ENCODE measurements around the gene HSPB2. TPM values are rescaled to one million over a fixed set of nuclear protein-coding genes. Genes with fewer than 3 reads are reported as not detected.
"Not testable (repeated sequence)": the region's sequence is repeated elsewhere in the genome, so short reads cannot be mapped to it uniquely, and the experiment has no call there.

The HSPB2 gene
- total RNA-seq, 1 experiment from 2014 or later = 2.9 TPM

GRCh38 chr11:111911563-111912401 lies 752 bp upstream of the HSPB2 start, which contains the start of gene CRYAB:
Gene CRYAB (minus strand): TSS chr11:111911770. CDS start chr11:111911724, 46 bp downstream.
- DNase-seq (ENCODE audit: low read depth) = peak; percentile 91
- in situ Hi-C loops (cut with HindIII; ENCODE audit: low pct_unique_long_range_greater_than_20kb, low sequenced_read_pairs) = no loop called here

DNA sequence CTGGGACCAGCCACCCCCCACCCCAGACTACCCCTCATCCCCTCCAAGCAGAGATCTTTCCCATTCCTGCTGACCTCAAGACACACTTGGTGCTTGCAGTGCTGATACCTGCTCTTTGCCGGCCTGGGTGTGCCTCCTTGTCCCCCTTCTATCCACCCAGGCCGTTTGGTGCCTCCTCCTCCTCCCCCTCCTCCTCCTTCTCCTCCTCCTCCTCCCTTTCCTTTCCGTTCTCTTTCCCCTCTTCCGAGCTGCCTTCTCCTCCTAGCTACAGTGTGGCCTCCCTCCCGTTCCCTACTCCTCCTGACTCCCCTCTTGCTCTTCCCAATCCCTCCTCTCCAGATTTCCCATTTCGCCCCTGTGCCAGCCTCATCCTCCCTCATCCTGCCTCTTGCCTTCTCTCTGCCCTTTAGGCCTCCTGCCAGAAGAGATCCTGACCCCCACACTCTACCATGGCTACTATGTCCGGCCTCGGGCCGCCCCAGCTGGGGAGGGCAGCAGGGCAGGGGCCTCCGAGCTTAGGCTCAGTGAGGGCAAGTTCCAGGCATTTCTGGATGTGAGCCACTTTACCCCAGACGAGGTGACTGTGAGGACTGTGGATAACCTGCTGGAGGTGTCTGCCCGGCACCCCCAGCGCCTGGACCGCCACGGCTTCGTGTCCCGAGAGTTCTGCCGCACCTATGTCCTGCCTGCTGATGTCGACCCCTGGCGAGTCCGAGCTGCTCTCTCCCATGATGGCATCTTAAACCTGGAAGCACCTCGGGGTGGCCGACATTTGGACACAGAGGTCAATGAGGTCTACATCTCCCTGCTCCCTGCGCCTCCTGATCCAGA lies 712 bp downstream of the HSPB2 start:
- DNase-seq (ENCODE audit: low read depth) = no peak
- in situ Hi-C loops (cut with HindIII; ENCODE audit: low pct_unique_long_range_greater_than_20kb, low sequenced_read_pairs) = no loop called here

GRCh38 chr11:111913997-111914396 lies 1.5 kb downstream of the HSPB2 start:
- DNase-seq (ENCODE audit: low read depth) = no peak
- in situ Hi-C loops (cut with HindIII; ENCODE audit: low pct_unique_long_range_greater_than_20kb, low sequenced_read_pairs) = no loop called here

DNA sequence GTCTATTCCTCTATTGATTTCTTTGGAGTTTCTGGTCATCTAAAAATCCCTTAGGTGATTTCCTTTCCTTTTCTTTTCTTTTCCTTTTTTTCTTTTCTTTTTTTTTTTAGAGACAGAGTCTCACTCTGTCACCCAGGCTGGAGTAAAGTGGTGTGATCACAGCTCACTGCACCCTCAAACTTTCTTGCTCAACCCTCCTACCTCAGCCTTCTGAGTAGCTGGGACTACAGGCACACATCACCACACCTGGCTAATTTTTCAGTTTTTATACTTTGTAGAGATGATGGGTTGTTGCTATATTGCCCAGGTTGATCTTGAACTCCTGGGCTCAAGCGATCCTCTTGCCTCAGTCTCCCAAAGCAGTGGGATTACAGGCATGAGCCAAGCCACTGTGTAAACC lies 4.2 kb downstream of the HSPB2 start:
- DNase-seq (ENCODE audit: low read depth) = no peak
- in situ Hi-C loops (cut with HindIII; ENCODE audit: low pct_unique_long_range_greater_than_20kb, low sequenced_read_pairs) = no loop called here

DNA sequence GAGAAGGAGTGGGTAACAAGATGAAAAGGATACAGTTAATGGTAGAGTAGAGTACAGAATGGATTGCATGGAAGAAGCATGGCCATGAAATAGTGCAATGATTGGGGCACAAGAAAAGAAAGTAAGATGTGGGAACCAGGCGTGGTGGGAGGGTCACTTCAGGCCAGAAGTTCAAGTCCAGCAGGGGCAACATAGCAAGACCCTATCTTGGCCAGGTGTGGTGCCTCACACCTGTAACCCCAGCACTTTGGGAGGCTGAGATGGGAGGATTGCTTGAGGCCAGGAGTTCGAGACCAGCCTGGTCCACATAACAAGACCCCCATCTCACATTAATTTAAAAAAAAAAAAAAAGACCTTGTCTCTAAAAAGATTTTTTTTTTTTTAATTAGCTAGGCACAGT lies 4.8 kb downstream of the HSPB2 start:
- in situ Hi-C loops (cut with HindIII; ENCODE audit: low pct_unique_long_range_greater_than_20kb, low sequenced_read_pairs) = no loop called here
- DNase-seq (ENCODE audit: low read depth) = no peak

GRCh38 chr11:111917788-111918187 lies 5.3 kb downstream of the HSPB2 start:
- in situ Hi-C loops (cut with HindIII; ENCODE audit: low pct_unique_long_range_greater_than_20kb, low sequenced_read_pairs) = no loop called here
- DNase-seq (ENCODE audit: low read depth) = no peak

DNA sequence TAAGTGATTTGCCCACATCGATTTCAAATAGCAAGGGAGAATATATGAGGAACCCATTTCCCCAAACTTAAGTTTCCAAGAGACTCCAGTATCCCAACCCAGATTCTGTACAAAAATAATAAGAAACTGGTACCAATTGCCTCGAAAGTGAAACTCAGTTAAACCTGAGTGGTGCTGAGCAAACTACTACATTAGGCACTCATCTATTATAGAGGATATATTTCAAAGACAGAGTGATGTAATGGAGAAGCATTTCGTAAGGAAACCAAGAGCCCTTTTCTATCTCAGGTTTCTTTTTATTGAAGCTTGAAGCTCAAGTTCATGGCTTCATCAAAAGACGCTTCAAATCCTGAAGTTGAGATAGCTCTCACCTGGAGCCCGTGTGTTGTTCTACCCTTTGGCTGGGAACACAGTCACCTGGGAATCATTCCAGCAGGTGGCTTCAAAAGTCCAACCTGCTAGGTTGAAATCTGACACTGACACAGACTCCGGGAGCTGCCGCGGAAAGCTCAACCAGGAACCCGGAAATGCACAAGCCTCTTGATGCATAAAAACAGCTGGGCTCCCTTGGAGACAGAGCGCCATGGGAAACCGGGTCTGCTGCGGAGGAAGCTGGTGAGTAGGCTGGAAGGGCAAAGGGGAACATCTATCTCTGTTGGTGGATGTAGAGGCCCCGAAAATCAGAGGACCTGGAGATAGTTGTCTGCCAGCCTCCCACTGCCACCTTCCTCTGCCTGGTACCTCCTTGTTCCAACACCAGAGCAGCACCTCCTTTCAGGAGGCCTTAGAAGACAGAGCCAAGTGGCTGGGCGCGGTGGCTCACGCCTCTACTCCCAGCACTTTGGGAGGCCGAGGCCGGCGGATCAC lies 6.1 kb downstream of the HSPB2 start, which contains the start of gene C11orf52:
C11orf52 (plus strand) TSS at position 524 of the 867 bp plus-strand sequence; CDS start at position 584, 60 bp downstream.
- in situ Hi-C loops (cut with HindIII; ENCODE audit: low pct_unique_long_range_greater_than_20kb, low sequenced_read_pairs) = no loop called here
- peak; percentile 53 for DNase-seq (ENCODE audit: low read depth)

- DNase-seq (ENCODE audit: low read depth) = no peak
- in situ Hi-C loops (cut with HindIII; ENCODE audit: low pct_unique_long_range_greater_than_20kb, low sequenced_read_pairs) = no loop called here
Measured at GRCh38 chr11:111920908-111921307, 8.4 kb downstream of the HSPB2 start.

DNA sequence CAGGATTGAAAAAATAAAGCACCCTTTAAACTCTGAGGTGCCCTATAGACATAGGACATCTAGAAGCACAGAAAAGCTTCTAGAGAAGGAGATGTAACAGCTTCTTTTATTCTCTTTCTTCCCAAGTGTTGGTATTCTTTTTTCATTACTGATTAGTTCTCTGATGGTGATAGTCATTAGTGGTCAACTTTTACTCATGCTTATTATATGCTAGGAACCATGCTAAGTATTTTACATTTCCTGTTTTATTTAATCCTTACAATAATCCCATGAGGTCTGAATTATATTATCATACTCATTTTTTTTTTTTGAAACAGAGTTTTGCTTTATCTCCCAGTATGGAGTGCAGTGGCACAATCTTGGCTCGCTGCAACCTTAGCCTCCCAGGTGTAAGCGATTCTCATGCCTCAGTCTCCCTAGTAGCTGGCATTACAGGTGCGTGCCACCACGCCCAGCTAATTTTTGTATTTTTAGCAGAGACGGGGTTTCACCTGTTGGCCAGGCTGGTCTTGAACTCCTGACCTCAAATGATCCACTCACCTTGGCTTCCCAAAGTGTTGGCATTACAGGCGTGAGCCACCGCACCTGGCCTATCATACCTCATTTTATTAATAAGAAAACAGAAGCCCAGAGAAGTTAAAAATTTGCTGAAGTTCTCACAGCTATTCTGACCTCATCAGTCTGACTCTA lies 9.2 kb downstream of the HSPB2 start:
- in situ Hi-C loops (cut with HindIII; ENCODE audit: low pct_unique_long_range_greater_than_20kb, low sequenced_read_pairs) = no loop called here
- no peak for DNase-seq (ENCODE audit: low read depth)

- no peak for DNase-seq (ENCODE audit: low read depth)
Measured at GRCh38 chr11:111922803-111923202, 10.3 kb downstream of the HSPB2 start.

DNA sequence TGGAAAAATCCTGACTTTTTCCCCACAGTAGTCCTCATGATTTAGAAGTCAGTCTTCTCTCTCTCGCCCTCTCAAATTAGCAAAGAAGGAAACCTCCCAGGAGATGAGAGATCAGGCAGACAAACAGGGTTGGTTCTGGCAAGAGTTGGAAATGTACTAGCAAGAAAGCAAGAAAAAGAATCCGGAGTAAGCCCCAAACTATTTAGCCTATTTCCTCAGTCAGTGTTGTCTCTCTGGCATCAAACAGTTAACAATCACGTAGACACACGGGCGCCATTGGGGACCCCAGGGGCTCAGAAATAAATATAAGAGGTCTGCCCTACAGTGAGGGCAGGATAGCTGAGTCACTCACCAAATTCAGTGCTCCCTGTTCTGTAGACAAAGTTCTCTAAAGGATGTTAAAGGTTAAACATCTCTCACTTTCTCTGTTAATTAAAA lies 10.8 kb downstream of the HSPB2 start:
- in situ Hi-C loops (cut with HindIII; ENCODE audit: low pct_unique_long_range_greater_than_20kb, low sequenced_read_pairs) = no loop called here
- no peak for DNase-seq (ENCODE audit: low read depth)

More at GRCh38 chr11:111922803-111923202, 10.3 kb downstream of the HSPB2 start:
- in situ Hi-C loops (cut with HindIII; ENCODE audit: low pct_unique_long_range_greater_than_20kb, low sequenced_read_pairs) = no loop called here

DNA sequence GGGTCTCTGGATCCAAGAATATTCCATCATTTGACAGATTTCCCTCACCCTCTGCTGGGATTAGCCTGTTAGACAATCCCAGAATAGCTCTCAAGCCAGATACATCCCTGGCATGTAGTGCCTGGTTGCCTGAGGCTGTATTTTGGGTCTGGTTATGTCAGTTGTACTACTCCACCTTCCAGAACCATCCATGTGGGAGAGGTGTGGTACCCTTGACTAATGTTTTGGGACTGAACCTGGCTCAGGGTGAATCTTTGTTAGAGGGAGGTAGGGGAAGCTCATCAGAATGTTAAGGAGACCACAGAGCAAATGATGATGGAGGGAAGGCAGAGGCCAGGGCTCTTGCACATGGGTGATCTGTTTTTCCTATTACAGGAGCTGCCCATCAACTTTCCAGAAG lies 11.4 kb downstream of the HSPB2 start:
- DNase-seq (ENCODE audit: low read depth) = no peak
- in situ Hi-C loops (cut with HindIII; ENCODE audit: low pct_unique_long_range_greater_than_20kb, low sequenced_read_pairs) = no loop called here

GRCh38 chr11:111925953-111926352 lies 13.4 kb downstream of the HSPB2 start:
- in situ Hi-C loops (cut with HindIII; ENCODE audit: low pct_unique_long_range_greater_than_20kb, low sequenced_read_pairs) = no loop called here
- DNase-seq (ENCODE audit: low read depth) = no peak

DNA sequence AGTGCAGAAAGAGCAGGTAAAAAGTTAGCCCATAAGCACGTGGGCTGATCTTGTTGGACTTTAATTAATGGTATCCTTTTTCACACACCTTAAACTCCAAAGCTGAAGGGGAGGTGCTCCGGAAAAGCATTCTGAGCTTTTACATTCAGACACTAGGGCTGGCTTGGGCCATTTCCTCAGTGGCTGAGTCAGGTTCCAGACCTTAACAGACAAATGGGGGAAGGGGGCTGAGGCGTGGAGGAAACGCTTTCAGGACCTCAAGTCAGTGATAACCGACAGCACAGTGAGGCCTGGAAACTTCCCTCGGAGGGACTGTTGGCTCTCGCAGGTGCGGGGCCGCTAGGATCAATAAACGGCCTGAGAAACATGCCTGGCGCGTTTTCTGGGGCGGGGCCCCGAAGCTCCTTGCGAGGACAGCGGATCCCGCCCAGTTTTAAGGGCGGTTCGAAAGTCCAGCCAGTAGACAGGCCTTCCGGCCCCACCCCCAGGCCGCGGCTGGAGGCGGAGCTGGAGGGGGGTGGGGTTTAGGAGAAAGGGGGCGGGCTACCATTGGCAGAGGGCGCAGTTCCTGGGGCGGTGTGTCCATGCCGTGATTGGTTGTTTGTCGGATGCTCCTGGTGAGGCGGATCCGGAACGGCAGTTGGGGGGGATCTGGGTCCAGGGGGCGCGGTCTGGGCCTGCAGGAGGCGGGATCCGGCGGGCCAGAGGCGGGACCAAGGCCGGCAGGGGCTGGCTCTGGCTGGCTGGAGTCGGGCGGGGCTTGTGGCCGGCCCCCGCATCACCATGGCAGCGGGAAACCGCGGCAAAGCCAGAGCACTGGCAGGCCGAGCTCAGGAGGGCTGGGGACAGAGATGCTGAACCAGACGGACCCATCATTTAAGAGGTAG lies 14.2 kb downstream of the HSPB2 start:
- in situ Hi-C loops (cut with HindIII; ENCODE audit: low pct_unique_long_range_greater_than_20kb, low sequenced_read_pairs) = no loop called here

GRCh38 chr11:111930472-111930871 lies 17.9 kb downstream of the HSPB2 start:
- in situ Hi-C loops (cut with HindIII; ENCODE audit: low pct_unique_long_range_greater_than_20kb, low sequenced_read_pairs) = no loop called here
- no peak for DNase-seq (ENCODE audit: low read depth)

More for the DNA sequence above, 14.2 kb downstream of the HSPB2 start:
- peak; percentile 87 for DNase-seq (ENCODE audit: low read depth)

DNA sequence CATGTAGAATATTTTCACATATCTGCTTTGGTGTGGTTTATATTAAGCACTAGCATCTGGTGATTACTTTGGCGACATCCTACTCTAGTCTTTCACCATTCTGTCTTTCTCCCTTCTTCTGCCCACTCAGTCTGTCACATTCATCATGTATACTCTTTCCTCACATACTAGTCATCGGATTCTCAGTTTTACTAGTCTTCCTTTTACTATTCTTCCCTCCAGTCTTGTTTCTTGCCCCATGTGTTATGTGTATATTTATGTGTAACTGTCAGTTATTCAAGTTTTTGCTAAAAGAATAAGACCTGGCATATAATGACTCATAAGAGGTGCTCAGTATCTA lies 20.0 kb downstream of the HSPB2 start:
- in situ Hi-C loops (cut with HindIII; ENCODE audit: low pct_unique_long_range_greater_than_20kb, low sequenced_read_pairs) = no loop called here
- DNase-seq (ENCODE audit: low read depth) = no peak

DNA sequence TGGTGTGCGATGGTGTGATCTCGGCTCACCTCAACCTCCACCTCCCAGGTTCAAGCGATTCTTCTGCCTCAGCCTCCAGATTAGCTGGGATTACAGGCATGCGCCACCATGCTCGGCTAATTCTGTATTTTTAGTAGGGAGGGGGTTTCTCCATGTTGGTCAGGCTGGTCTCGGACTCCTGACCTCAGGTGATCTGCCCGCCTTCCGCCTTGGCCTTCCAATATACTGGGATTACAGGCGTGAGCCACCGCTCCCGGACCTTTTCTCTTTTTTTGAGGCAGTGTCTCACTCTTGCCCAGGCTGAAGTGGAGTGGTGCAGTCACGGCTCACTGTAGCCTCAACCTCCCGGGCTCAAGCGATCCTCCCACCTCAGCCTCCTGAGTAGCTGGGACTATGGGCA lies 20.6 kb downstream of the HSPB2 start:
- in situ Hi-C loops (cut with HindIII; ENCODE audit: low pct_unique_long_range_greater_than_20kb, low sequenced_read_pairs); DNase-seq (ENCODE audit: low read depth): not testable (repeated sequence)
